H1 (cell line): Measurements from ENCODE around the gene ATP6V1F. TPM values are rescaled to one million over a fixed set of nuclear protein-coding genes. Genes with fewer than 3 reads are reported as not detected.

ENCODE experiments used
- CTCF ChIA-PET: fragments of 300-600 bp; sonication (Branson Sonifier 250); formaldehyde crosslinking; loops from one replicate; lab custom pipeline; 2021; ENCODE audit not compliant: partially characterized antibody; lab: Charles Lee
- POLR2A ChIA-PET: fragments of 300-600 bp; sonication (Branson Sonifier 250); formaldehyde crosslinking; loops from one replicate; lab custom pipeline; 2021; ENCODE audit warnings: inconsistent platforms; ENCODE audit not compliant: partially characterized antibody; lab: Charles Lee
- DNase-seq, 2 experiments: peaks; one replicate each; pipeline versions ENCODE4 v3.0.0 to v3.0.0-alpha.2; 2010 to 2022; ENCODE audit warnings: low spot score in 2 of 2, low read depth in 1 of 2, mixed read lengths in 1 of 2
- FAIRE-seq: peaks from 2 replicates; lab custom pipeline; 2011; peaks lifted over from hg19 to GRCh38; lab: Jason Lieb, UNC
- H2AFZ ChIP-seq: 2 replicates; pipeline ENCODE4 v1.8.1; 2012; ENCODE audit warnings: low read length, inconsistent platforms
- H2AK5ac ChIP-seq: 2 replicates; pipeline ENCODE4 v1.6.1; 2013; ENCODE audit warnings: low read depth, low read length
- H2BK120ac ChIP-seq: replicated peaks from 2 replicates; pipeline ENCODE3; 2013; ENCODE audit warnings: low read depth, low read length, inconsistent platforms
- H2BK12ac ChIP-seq: 2 replicates; pipeline ENCODE4 v1.6.1; 2013; ENCODE audit warnings: low read depth, low read length
- H2BK15ac ChIP-seq: 2 replicates; pipeline ENCODE4 v1.6.1; 2013; ENCODE audit warnings: low read length
- H2BK20ac ChIP-seq: 2 replicates; pipeline ENCODE4 v1.6.1; 2013; ENCODE audit warnings: low read length
- H2BK5ac ChIP-seq: 2 replicates; pipeline ENCODE4 v1.6.1; 2013; ENCODE audit warnings: low read depth, low read length
- H3K14ac ChIP-seq: 2 replicates; pipeline ENCODE4 v1.6.1; 2013; ENCODE audit warnings: inconsistent platforms; ENCODE audit not compliant: insufficient read length
- H3K18ac ChIP-seq: 2 replicates; pipeline ENCODE4 v1.6.1; 2013; ENCODE audit warnings: low read length; ENCODE audit errors: extremely low read depth
- H3K23ac ChIP-seq: 2 replicates; pipeline ENCODE4 v1.6.1; 2013; ENCODE audit warnings: inconsistent platforms; ENCODE audit not compliant: insufficient read length
- H3K23me2 ChIP-seq: 2 replicates; pipeline ENCODE4 v1.6.1; 2013; ENCODE audit warnings: low read depth, low read length
- H3K27ac ChIP-seq: 2 replicates; pipeline ENCODE4 v1.6.1; 2011; ENCODE audit warnings: low read depth, low read length, inconsistent platforms
- H3K27me3 ChIP-seq, 4 experiments: replicated peaks in 1 of 4; 1 replicate in 1 of 4; 2 replicates in 3 of 4; pipeline versions ENCODE4 v1.6.1 to v1.8.1; 2011 to 2013; ENCODE audit warnings: low read length in 3 of 4, mild to moderate bottlenecking in 3 of 4, inconsistent platforms in 2 of 4, mixed read lengths in 2 of 4, moderate library complexity in 1 of 4; ENCODE audit not compliant: control insufficient read depth in 3 of 4, insufficient read depth in 3 of 4; ENCODE audit errors: extremely low read depth in 1 of 4
- H3K36me3 ChIP-seq, 4 experiments: 2 replicates each; pipeline versions ENCODE4 v1.6.1 to v1.8.1; 2011 to 2013; ENCODE audit warnings: mild to moderate bottlenecking in 4 of 4, low read length in 3 of 4, moderate library complexity in 2 of 4, control low read depth in 1 of 4, inconsistent platforms in 1 of 4; ENCODE audit not compliant: insufficient read depth in 4 of 4, control insufficient read depth in 2 of 4
- H3K4ac ChIP-seq: replicated peaks from 2 replicates; pipeline ENCODE3; 2013; ENCODE audit warnings: low read length, low read depth, mixed read lengths, inconsistent platforms; ENCODE audit not compliant: insufficient read length
- H3K4me1 ChIP-seq, 4 experiments: replicated peaks in 1 of 4; 1 replicate in 1 of 4; 2 replicates in 3 of 4; pipeline versions ENCODE4 v1.6.1 to v1.8.1; 2011 to 2013; ENCODE audit warnings: low read length in 3 of 4, inconsistent platforms in 2 of 4, mixed read lengths in 1 of 4; ENCODE audit not compliant: insufficient read depth in 4 of 4, control insufficient read depth in 3 of 4
- H3K4me2 ChIP-seq, 2 experiments: 2 replicates each; pipeline versions ENCODE4 v1.6.1 to v1.8.1; 2011 to 2013; ENCODE audit warnings: low read depth in 2 of 2, low read length in 2 of 2, control low read depth in 1 of 2, inconsistent platforms in 1 of 2, mild to moderate bottlenecking in 1 of 2; ENCODE audit not compliant: insufficient read depth in 1 of 2
- H3K4me3 ChIP-seq, 4 experiments: fragments of 200-600, 300-600 bp in 1 of 4; sonication (generic), shearing (Covaris generic), sonication (Bioruptor Twin) in 1 of 4; 2 replicates each; pipeline versions ENCODE4 v1.5.1 to v1.8.1; 2011 to 2016; ENCODE audit warnings: low read length in 4 of 4, low read depth in 3 of 4, control low read depth in 2 of 4, inconsistent platforms in 2 of 4, mild to moderate bottlenecking in 2 of 4, mixed read lengths in 1 of 4, moderate library complexity in 1 of 4; ENCODE audit not compliant: insufficient read depth in 2 of 4; ENCODE audit errors: extremely low read depth in 1 of 4
- H3K56ac ChIP-seq: replicated peaks from 2 replicates; pipeline ENCODE3; 2013; ENCODE audit warnings: low read depth, mild to moderate bottlenecking, mixed read lengths, low read length, inconsistent platforms; ENCODE audit not compliant: insufficient read length
- H3K79me1 ChIP-seq: 2 replicates; pipeline ENCODE4 v1.6.1; 2013; ENCODE audit warnings: low read depth, low read length, control low read depth
- H3K79me2 ChIP-seq, 2 experiments: 2 replicates each; pipeline versions ENCODE4 v1.6.1 to v1.8.1; 2012 to 2013; ENCODE audit warnings: low read length in 2 of 2, mild to moderate bottlenecking in 2 of 2, inconsistent platforms in 1 of 2; ENCODE audit not compliant: insufficient read depth in 2 of 2, control insufficient read depth in 1 of 2
- H3K9ac ChIP-seq, 4 experiments: replicated peaks in 1 of 4; 1 replicate in 1 of 4; 2 replicates in 3 of 4; pipeline versions ENCODE4 v1.6.1 to v1.8.1; 2011 to 2013; ENCODE audit warnings: low read depth in 3 of 4, low read length in 3 of 4, control low read depth in 2 of 4, mild to moderate bottlenecking in 2 of 4, moderate library complexity in 2 of 4, inconsistent platforms in 1 of 4; ENCODE audit errors: extremely low read depth in 1 of 4
- H3K9me3 ChIP-seq, 2 experiments: 2 replicates each; pipeline versions ENCODE4 v1.6.1 to v1.8.1; 2012 to 2013; ENCODE audit warnings: mild to moderate bottlenecking in 2 of 2, moderate library complexity in 2 of 2, control low read depth in 1 of 2, inconsistent platforms in 1 of 2, low read depth in 1 of 2, low read length in 1 of 2, mixed read lengths in 1 of 2; ENCODE audit not compliant: insufficient read depth in 2 of 2
- H4K20me1 ChIP-seq, 2 experiments: replicated peaks in 1 of 2; 2 replicates each; pipeline versions ENCODE3 to v1.8.1; 2011 to 2013; ENCODE audit warnings: inconsistent platforms in 2 of 2, low read length in 2 of 2, mild to moderate bottlenecking in 1 of 2; ENCODE audit not compliant: insufficient read depth in 2 of 2, control insufficient read depth in 1 of 2
- H4K5ac ChIP-seq: 2 replicates; pipeline ENCODE4 v1.6.1; 2013; ENCODE audit warnings: low read length, low read depth, mixed read lengths, inconsistent platforms; ENCODE audit not compliant: insufficient read length
- H4K8ac ChIP-seq: 2 replicates; pipeline ENCODE4 v1.8.0; 2013; ENCODE audit warnings: mild to moderate bottlenecking, moderate library complexity, low read length, inconsistent platforms; ENCODE audit not compliant: insufficient read depth; ENCODE audit errors: extremely low read depth
- H4K91ac ChIP-seq: replicated peaks from 2 replicates; pipeline ENCODE3; 2013; ENCODE audit warnings: low read length, mixed read lengths, inconsistent platforms; ENCODE audit not compliant: insufficient read length
- EGR1 ChIP-seq: IDR thresholded peaks from 2 replicates; pipeline ENCODE4 v1.6.1; 2011; ENCODE audit warnings: low read depth, low read length, borderline replicate concordance
- RBBP5 ChIP-seq: IDR thresholded peaks from 2 replicates; pipeline ENCODE4 v1.7.1; 2012; ENCODE audit warnings: low read depth, mild to moderate bottlenecking, inconsistent platforms, low read length, moderate library complexity, borderline replicate concordance
- SP4 ChIP-seq: IDR thresholded peaks from 2 replicates; pipeline ENCODE4 v1.6.1; 2012; ENCODE audit warnings: low read length, inconsistent platforms
- SUZ12 ChIP-seq: fragments of 200-600 bp; sonication (generic); IDR thresholded peaks from 2 replicates; pipeline ENCODE4 v1.6.1; 2012; ENCODE audit warnings: mild to moderate bottlenecking, inconsistent platforms, low read length, moderate library complexity, mixed read lengths
- USF2 ChIP-seq: IDR thresholded peaks from 2 replicates; pipeline ENCODE4 v1.6.1; 2011; ENCODE audit warnings: low read length, improper control_type of control experiment
- WGBS, 2 experiments: shearing (Covaris generic) in 1 of 2; methylation state at CpG; one replicate each; pipeline versions ENCODE4 v1.1.6 to v1.1.7; 2013 to 2015; ENCODE audit warnings: low lambda C conversion rate in 2 of 2, mixed read lengths in 2 of 2, inconsistent platforms in 1 of 2, low coverage in 1 of 2, missing lambda C conversion rate in 1 of 2; ENCODE audit not compliant: insufficient replicate concordance in 2 of 2, insufficient coverage in 1 of 2, insufficient read length in 1 of 2; ENCODE audit errors: extremely low coverage in 1 of 2, missing lambda C conversion rate in 1 of 2; 5-methylcytosine and 5-hydroxymethylcytosine counted together
- long read RNA-seq, 2 experiments: library from RNA in 1 of 2; library from capped mRNA in 1 of 2; stranded (forward); transcript quantifications; one replicate each; pipeline ENCODE4 v2.0.0, GENCODE V29; 2021; ENCODE audit warnings: inconsistent platforms in 1 of 2
- polyA minus RNA-seq, 3 experiments: library from RNA; depleted of rRNA, polyadenylated mRNA; stranded (reverse); fragments of >200 nt; gene quantifications; 1 replicate in 2 of 3; 2 replicates in 1 of 3; pipeline ENCODE4 v1.2.3, GENCODE V29; 2011
- polyA plus RNA-seq, 7 experiments: library from polyadenylated mRNA; depleted of rRNA in 3 of 7; stranded (reverse) in 5 of 7; unstranded in 2 of 7; fragments of >200 nt in 5 of 7; fragments of 200-250 nt in 2 of 7; gene quantifications; 1 replicate in 5 of 7; 2 replicates in 1 of 7; 4 replicates in 1 of 7; pipeline versions ENCODE4 v1.2.1 to v1.2.3, GENCODE V29; 2011 to 2013; ENCODE audit warnings: missing spikeins in 2 of 7, mixed read lengths in 2 of 7
- total RNA-seq: library from RNA; stranded (reverse); fragmentation: NEBNext Ultra II Directional; extraction: Animal tissue kit (Norgen Biotek cat#: 25700); gene quantifications from 2 replicates; pipeline ENCODE4 v1.2.1, GENCODE V29; 2021

Gene ATP6V1F, protein sequence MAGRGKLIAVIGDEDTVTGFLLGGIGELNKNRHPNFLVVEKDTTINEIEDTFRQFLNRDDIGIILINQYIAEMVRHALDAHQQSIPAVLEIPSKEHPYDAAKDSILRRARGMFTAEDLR
- total RNA-seq (104 TPM in 2 replicates), polyA plus RNA-seq (2011; rRNA removed) (318 and 344 TPM in 2 replicates), polyA minus RNA-seq (2011; rRNA and poly(A)+ RNA removed) (36.9 and 39.0 TPM in 2 replicates)
- 227 TPM for polyA plus RNA-seq (2011; cell fraction: cytosol; rRNA removed)
- polyA plus RNA-seq (2011; cell fraction: nucleus; rRNA removed), result 147 TPM
- polyA plus RNA-seq (2012, experiment 1 of 2), result 165 to 195 TPM (median 180 TPM) in 4 replicates
- 412 TPM for polyA plus RNA-seq (2012, experiment 2 of 2)
- polyA plus RNA-seq (2013, experiment 1 of 2), result 164 TPM
- polyA plus RNA-seq (2013, experiment 2 of 2), result 168 TPM
- 25.6 TPM for polyA minus RNA-seq (2011; cell fraction: cytosol; rRNA and poly(A)+ RNA removed)
- polyA minus RNA-seq (2011; cell fraction: nucleus; rRNA and poly(A)+ RNA removed), result 35.3 TPM
- long read RNA-seq, experiment 1, transcript ATP6V1F-201 (2 exons, 704 nt), result major isoform, 79 of 86 reads
- long read RNA-seq, experiment 1, partial matches to known transcripts, result 4 of 86 reads
- long read RNA-seq, experiment 1, other reads (novel, unspliced or antisense), result 3 of 86 reads
- long read RNA-seq, experiment 2, transcript ATP6V1F-201 (2 exons, 704 nt), result major isoform, 16 of 16 reads
- long read RNA-seq, experiment 2, partial matches to known transcripts, result 0 of 16 reads
- long read RNA-seq, experiment 2, other reads (novel, unspliced or antisense), result 0 of 16 reads

GRCh38 chr7:128862571-128863432 lies at the start of gene ATP6V1F:
Gene ATP6V1F (plus strand): TSS chr7:128862856. CDS start chr7:128862905, 49 bp downstream.
- WGBS, 2 experiments, result 2% methylated on average over 58 of the region's 65 CpGs; no CpG with 5 or more reads in 1 of the 2 experiments
- Histone ChIP-seq H4K20me1 (peaks cover 0 to 14% of the 10 kb centered on the region in 2 experiments), H3K9me3 (no peaks in the 10 kb centered on the region), H3K4me1 (peaks cover 0 to 12% (median 5%) of the 10 kb centered on the region in 4 experiments; a peak in 5 of 7 replicates), H2BK12ac (peak within 1 kb of the TSS; percentile 68; the same call in 1 of the 2 replicates), H3K23me2 (peaks cover 7% of the 10 kb centered on the region), H4K8ac (no peak within 1 kb of the TSS; the same call in 1 of the 2 replicates), H3K4me2 (peak within 1 kb of the TSS; percentile 91 to 92), H3K27ac (no peak within 1 kb of the TSS), H2BK5ac (peak within 1 kb of the TSS; percentile 81), H3K79me2 (no peaks in the 10 kb centered on the region), H3K56ac (no peak within 1 kb of the TSS), H2AFZ (peak within 1 kb of the TSS; percentile 78), H2BK120ac (no peak within 1 kb of the TSS), H2AK5ac (no peak within 1 kb of the TSS), H3K36me3 (no peaks in the 10 kb centered on the region), H3K4me3 (peak within 1 kb of the TSS; percentile 74 to 92 (median 78)), H3K14ac (no peak within 1 kb of the TSS), H4K91ac (peak within 1 kb of the TSS; percentile 88), H2BK15ac (no peak within 1 kb of the TSS), H2BK20ac (0 out of 2 replicates have a peak within 1 kb of the TSS, but pooled peaks have one; percentile 93), H4K5ac (peak within 1 kb of the TSS; percentile 59), H3K9ac (peak within 1 kb of the TSS; percentile 25 to 82 (median 62)), H3K18ac (peak within 1 kb of the TSS; percentile 89), H3K4ac (peak within 1 kb of the TSS; percentile 87), H3K79me1 (no peaks in the 10 kb centered on the region), H3K23ac (no peak within 1 kb of the TSS), H3K27me3 (peaks cover 0 to 2% (median under 1%) of the 10 kb centered on the region in 4 experiments; a peak in 3 of 7 replicates)
- DNase-seq (peak; percentile 97 to 100), FAIRE-seq (peak; percentile 72)
- POLR2A ChIA-PET, result interaction anchor here (0.6 to 2.0 kb wide), 11 partner anchors 12 to 452 kb away, joined by 3 to 15 read pairs (median 4); partner anchors contain the start of genes METTL2B and TNPO3
- CTCF ChIA-PET, result interaction anchor here (0.8 to 10.2 kb wide), 24 partner anchors 11 to 264 kb away, joined by 3 to 189 read pairs (median 4); no protein-coding TSS in a partner anchor
- TF ChIP-seq RBBP5, result peak; percentile 57; the same call in 1 of the 2 replicates
- no peak for TF ChIP-seq EGR1
- 0 out of 2 replicates have a peak, but pooled peaks have one; percentile 60 for TF ChIP-seq SP4
- TF ChIP-seq USF2, result no peak
- no peak for TF ChIP-seq SUZ12
